ENCODE measurements around the gene FYN.

GRCh38 chr6:111713811-111714210 is 159.4 kb downstream of the FYN start:
- TF ChIP-seq CTCF (IDR thresholded peaks at IDR 0.05; ENCODE audit: control extremely low read depth in 1 of 3, insufficient read depth in 1 of 3, low read depth in 1 of 3, low read length in 3 of 3) (no peak), SP1 (IDR thresholded peaks at IDR 0.05; ENCODE audit: low read depth, low read length) (no peak), RAD21 (IDR thresholded peaks at IDR 0.05 in 1 of 2, conservative IDR thresholded peaks at IDR 0.05 in 1 of 2; ENCODE audit: low read depth in 2 of 2, low read length in 2 of 2) (no peak), POLR2AphosphoS5 (IDR thresholded peaks at IDR 0.05; ENCODE audit: low read depth, low read length) (no peak), POLR2A (IDR thresholded peaks at IDR 0.05; ENCODE audit: control extremely low read depth in 1 of 2, low read depth in 2 of 2, low read length in 2 of 2) (no peak), JUND (IDR thresholded peaks at IDR 0.05; ENCODE audit: low read length) (no peak), NRF1 (IDR thresholded peaks at IDR 0.05; ENCODE audit: low read depth, low read length) (no peak), EZH2 (IDR thresholded peaks at IDR 0.05; ENCODE audit: low read depth, low read length, severe bottlenecking) (no peak), GABPA (IDR thresholded peaks at IDR 0.05; ENCODE audit: borderline replicate concordance, insufficient read depth, low read length) (no peak), USF2 (IDR thresholded peaks at IDR 0.05; ENCODE audit: low read length) (no peak), CBX5 (IDR thresholded peaks at IDR 0.05; ENCODE audit: low read depth, low read length) (no peak), PHF8 (conservative IDR thresholded peaks at IDR 0.05; ENCODE audit: low read depth, low read length) (no peak), CHD1 (IDR thresholded peaks at IDR 0.05; ENCODE audit: low read depth, low read length) (no peak)
